Ascending aorta (tissue), 2 donors: Measurements from ENCODE around the gene CDC14B. TPM values are rescaled to one million over a fixed set of nuclear protein-coding genes. Genes with fewer than 3 reads are reported as not detected.

Experiments
- DNase-seq, 2 donors: peaks; one replicate each; pipeline ENCODE4 v3.0.0-alpha.2; 2019; ENCODE audit warnings: low spot score in 2 of 2
- H3K27ac ChIP-seq, 2 donors: fragments of 200-600 bp; sonication (generic); one replicate each; pipeline ENCODE4 v1.5.1; 2016 to 2017; ENCODE audit warnings: mild to moderate bottlenecking in 1 of 2
- H3K27me3 ChIP-seq: fragments of 200-600 bp; sonication (generic); one replicate; pipeline ENCODE4 v1.5.1; 2017
- H3K36me3 ChIP-seq, 2 donors: fragments of 200-600 bp; sonication (generic); one replicate each; pipeline ENCODE4 v1.5.1; 2016
- H3K4me1 ChIP-seq, 2 donors: fragments of 200-600 bp; sonication (generic); one replicate each; pipeline ENCODE4 v1.5.1; 2016 to 2017; ENCODE audit warnings: mild to moderate bottlenecking in 1 of 2
- H3K4me3 ChIP-seq, 2 donors: fragments of 200-600 bp; sonication (generic); one replicate each; pipeline ENCODE4 v1.5.1; 2016 to 2017; ENCODE audit warnings: mild to moderate bottlenecking in 1 of 2
- H3K9me3 ChIP-seq, 2 donors: fragments of 200-600 bp; sonication (generic); one replicate each; pipeline ENCODE4 v1.5.1; 2016
- CTCF ChIP-seq, 3 experiments: fragments of 200-600 bp in 2 of 3; fragments of 450-650 bp in 1 of 3; sonication (generic) in 2 of 3; IDR thresholded peaks; one replicate each; pipeline ENCODE4 v1.5.1; 2016 to 2019; ENCODE audit warnings: antibody characterized with exemption in 3 of 3, mild to moderate bottlenecking in 1 of 3, moderate library complexity in 1 of 3
- intact Hi-C: fragments of 100-400 bp; cut with DNase I; formaldehyde crosslinking; loops from one replicate; pipeline ENCODE4 v1.15.1; 2023
- total RNA-seq: library from RNA; depleted of rRNA; stranded (reverse); fragments of >200 nt; gene quantifications from one replicate; pipeline ENCODE4 v1.1.0, GENCODE V29; 2016

The CDC14B gene
- total RNA-seq, 1 donor from 2014 or later, result 47.8 TPM

- Histone ChIP-seq H3K9me3 (no peaks in the 10 kb centered on the region), H3K27me3 (no peaks in the 10 kb centered on the region), H3K27ac (no peak overlapping the region), H3K36me3 (peaks cover 6 to 30% of the 10 kb centered on the region in 2 donors), H3K4me1 (peaks cover 0 to 6% of the 10 kb centered on the region in 2 donors), H3K4me3 (no peak overlapping the region)
- no peak for TF ChIP-seq CTCF (IDR thresholded peaks at IDR 0.05)
- intact Hi-C loops, result no loop called here
- DNase-seq, result no peak
Measured at GRCh38 chr9:96461336-96461735, 158.3 kb downstream of the CDC14B start.

- TF ChIP-seq CTCF (IDR thresholded peaks at IDR 0.05), result no peak
- no peak overlapping the region for H3K27ac ChIP-seq
- H3K27me3 ChIP-seq, result no peaks in the 10 kb centered on the region
- peaks cover 0 to 6% of the 10 kb centered on the region in 2 donors for H3K4me1 ChIP-seq
- H3K4me3 ChIP-seq, result no peak overlapping the region
- intact Hi-C loops, result no loop called here
- no peaks in the 10 kb centered on the region for H3K9me3 ChIP-seq
- no peak for DNase-seq
- H3K36me3 ChIP-seq, result peaks cover 2 to 25% of the 10 kb centered on the region in 2 donors
Measured at GRCh38 chr9:96460882-96461281, 158.8 kb downstream of the CDC14B start.

- Histone ChIP-seq H3K27ac (no peak overlapping the region), H3K36me3 (peaks cover 0 to 21% of the 10 kb centered on the region in 2 donors), H3K9me3 (no peaks in the 10 kb centered on the region), H3K27me3 (no peaks in the 10 kb centered on the region), H3K4me1 (peaks cover 0 to 6% of the 10 kb centered on the region in 2 donors), H3K4me3 (no peak overlapping the region)
- intact Hi-C loops, result no loop called here
- DNase-seq, result no peak
- no peak for TF ChIP-seq CTCF (IDR thresholded peaks at IDR 0.05)
Measured at GRCh38 chr9:96460470-96460869, 159.2 kb downstream of the CDC14B start.

GRCh38 chr9:96459268-96460007 lies 160.2 kb downstream of the CDC14B start:
- Histone ChIP-seq H3K9me3 (no peaks in the 10 kb centered on the region), H3K4me3 (no peak overlapping the region), H3K27ac (no peak overlapping the region), H3K27me3 (no peaks in the 10 kb centered on the region), H3K36me3 (peaks cover 0 to 21% of the 10 kb centered on the region in 2 donors), H3K4me1 (peaks cover 0 to 7% of the 10 kb centered on the region in 2 donors)
- DNase-seq, result no peak
- intact Hi-C loops, result no loop called here
- TF ChIP-seq CTCF (IDR thresholded peaks at IDR 0.05), result no peak

- Histone ChIP-seq H3K27me3 (no peaks in the 10 kb centered on the region), H3K27ac (no peak overlapping the region), H3K9me3 (no peaks in the 10 kb centered on the region), H3K36me3 (peaks cover 0 to 21% of the 10 kb centered on the region in 2 donors), H3K4me1 (peaks cover 0 to 13% of the 10 kb centered on the region in 2 donors), H3K4me3 (no peak overlapping the region)
- no peak for DNase-seq
- intact Hi-C loops, result no loop called here
- TF ChIP-seq CTCF (IDR thresholded peaks at IDR 0.05), result no peak
Measured at GRCh38 chr9:96458226-96458625, 161.4 kb downstream of the CDC14B start.
